PC-9 (cell line): ENCODE results near the gene LDHD.

ENCODE experiments used
- EZH2 ChIP-seq: fragments of 200-600 bp; sonication (generic); IDR thresholded peaks from 2 replicates; pipeline ENCODE4 v1.8.0; 2017; ENCODE audit warnings: antibody characterized with exemption, low read depth
- TF ChIP-seq, protein P1 (sequence below): fragments of 200-600 bp; sonication (generic); conservative IDR thresholded peaks from 2 replicates; pipeline ENCODE4 v1.6.1; 2017; ENCODE audit warnings: mixed run types, antibody characterized with exemption, mild to moderate bottlenecking, moderate library complexity

DNA sequence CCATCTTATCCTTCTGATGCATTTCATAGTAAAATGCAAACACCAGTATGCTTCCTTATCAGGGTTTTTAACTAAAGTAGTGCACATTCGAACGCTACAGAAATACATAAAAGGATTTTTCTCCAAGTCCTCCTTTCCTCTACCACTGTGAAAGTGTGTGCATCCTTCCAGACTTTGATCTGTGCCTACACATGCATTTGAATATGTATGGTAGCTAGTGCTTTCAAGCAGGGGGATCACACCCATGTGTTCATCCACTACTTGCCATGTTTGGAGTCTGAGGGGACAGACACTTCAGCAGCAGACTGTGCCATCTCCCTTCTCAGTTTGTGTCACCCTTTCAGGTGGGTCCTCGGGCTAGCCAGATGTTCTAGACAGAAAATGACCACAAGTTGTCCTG is 14.9 kb downstream of the LDHD start:
- TF ChIP-seq, protein P1, sequence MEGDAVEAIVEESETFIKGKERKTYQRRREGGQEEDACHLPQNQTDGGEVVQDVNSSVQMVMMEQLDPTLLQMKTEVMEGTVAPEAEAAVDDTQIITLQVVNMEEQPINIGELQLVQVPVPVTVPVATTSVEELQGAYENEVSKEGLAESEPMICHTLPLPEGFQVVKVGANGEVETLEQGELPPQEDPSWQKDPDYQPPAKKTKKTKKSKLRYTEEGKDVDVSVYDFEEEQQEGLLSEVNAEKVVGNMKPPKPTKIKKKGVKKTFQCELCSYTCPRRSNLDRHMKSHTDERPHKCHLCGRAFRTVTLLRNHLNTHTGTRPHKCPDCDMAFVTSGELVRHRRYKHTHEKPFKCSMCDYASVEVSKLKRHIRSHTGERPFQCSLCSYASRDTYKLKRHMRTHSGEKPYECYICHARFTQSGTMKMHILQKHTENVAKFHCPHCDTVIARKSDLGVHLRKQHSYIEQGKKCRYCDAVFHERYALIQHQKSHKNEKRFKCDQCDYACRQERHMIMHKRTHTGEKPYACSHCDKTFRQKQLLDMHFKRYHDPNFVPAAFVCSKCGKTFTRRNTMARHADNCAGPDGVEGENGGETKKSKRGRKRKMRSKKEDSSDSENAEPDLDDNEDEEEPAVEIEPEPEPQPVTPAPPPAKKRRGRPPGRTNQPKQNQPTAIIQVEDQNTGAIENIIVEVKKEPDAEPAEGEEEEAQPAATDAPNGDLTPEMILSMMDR, result no peak
- no peak for TF ChIP-seq EZH2
